22Rv1 (cell line): ENCODE data around the gene LRRC43.
"Not testable (repeated sequence)": the region's sequence is repeated elsewhere in the genome, so short reads cannot be mapped to it uniquely, and the experiment has no call there.

Experiments
- H3K27ac ChIP-seq: fragments of 450-650 bp; 2 replicates; pipeline ENCODE4 v1.5.1; 2017
- ZFX ChIP-seq: fragments of 450-650 bp; IDR thresholded peaks from 2 replicates; pipeline ENCODE4 v1.6.1; 2017; ENCODE audit warnings: antibody characterized with exemption, borderline replicate concordance
- TF ChIP-seq, protein P1 (sequence below): fragments of 450-650 bp; IDR thresholded peaks from 2 replicates; pipeline ENCODE4 v1.5.1; 2017; ENCODE audit warnings: mild to moderate bottlenecking

Gene LRRC43

DNA sequence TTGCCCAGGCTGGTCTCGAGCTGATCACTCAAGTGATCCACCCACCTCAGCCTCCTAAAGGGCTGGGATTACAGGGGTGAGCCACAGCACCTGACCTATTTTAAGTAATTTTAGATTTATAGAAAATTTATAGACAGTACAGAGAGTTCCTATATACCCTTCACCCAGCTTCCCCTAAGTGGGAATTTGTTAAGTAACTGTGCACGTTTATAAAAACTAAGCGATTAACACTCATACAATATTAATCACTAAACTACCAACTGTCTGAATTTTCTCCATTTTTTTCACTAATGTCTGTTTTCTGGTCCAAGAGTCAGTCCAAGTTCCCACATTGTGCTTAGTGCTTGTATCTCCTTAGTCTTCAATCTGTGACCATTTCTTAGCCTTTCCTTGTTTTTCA, 14.4 kb upstream of the LRRC43 start:
- no peak for TF ChIP-seq ZFX
- TF ChIP-seq, protein P1, sequence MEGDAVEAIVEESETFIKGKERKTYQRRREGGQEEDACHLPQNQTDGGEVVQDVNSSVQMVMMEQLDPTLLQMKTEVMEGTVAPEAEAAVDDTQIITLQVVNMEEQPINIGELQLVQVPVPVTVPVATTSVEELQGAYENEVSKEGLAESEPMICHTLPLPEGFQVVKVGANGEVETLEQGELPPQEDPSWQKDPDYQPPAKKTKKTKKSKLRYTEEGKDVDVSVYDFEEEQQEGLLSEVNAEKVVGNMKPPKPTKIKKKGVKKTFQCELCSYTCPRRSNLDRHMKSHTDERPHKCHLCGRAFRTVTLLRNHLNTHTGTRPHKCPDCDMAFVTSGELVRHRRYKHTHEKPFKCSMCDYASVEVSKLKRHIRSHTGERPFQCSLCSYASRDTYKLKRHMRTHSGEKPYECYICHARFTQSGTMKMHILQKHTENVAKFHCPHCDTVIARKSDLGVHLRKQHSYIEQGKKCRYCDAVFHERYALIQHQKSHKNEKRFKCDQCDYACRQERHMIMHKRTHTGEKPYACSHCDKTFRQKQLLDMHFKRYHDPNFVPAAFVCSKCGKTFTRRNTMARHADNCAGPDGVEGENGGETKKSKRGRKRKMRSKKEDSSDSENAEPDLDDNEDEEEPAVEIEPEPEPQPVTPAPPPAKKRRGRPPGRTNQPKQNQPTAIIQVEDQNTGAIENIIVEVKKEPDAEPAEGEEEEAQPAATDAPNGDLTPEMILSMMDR, result no peak

DNA sequence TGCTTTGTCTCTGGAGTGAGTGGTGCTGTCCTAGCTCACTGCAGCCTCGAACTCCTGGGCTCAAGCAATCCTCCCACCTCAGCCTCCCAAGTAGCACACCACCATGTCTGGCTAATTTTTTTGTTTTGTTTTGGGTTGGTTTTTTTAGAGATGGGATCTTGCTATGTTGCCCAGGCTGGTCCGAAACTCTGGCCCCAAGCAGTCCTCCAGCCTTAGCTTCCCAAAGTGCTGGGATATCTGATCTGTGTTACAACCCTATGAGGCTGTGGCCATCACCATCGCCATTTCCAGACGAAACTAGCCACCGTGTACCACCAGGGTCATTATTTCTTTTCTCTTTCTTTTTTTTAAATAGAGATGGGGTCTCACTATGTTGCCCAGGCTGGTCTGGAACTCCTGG, 11.5 kb upstream of the LRRC43 start:
- H3K27ac ChIP-seq, result no peak overlapping the region
- TF ChIP-seq, protein P1, result no peak
- TF ChIP-seq ZFX, result no peak

More for the DNA sequence above, 14.4 kb upstream of the LRRC43 start:
- H3K27ac ChIP-seq, result no peak overlapping the region

DNA sequence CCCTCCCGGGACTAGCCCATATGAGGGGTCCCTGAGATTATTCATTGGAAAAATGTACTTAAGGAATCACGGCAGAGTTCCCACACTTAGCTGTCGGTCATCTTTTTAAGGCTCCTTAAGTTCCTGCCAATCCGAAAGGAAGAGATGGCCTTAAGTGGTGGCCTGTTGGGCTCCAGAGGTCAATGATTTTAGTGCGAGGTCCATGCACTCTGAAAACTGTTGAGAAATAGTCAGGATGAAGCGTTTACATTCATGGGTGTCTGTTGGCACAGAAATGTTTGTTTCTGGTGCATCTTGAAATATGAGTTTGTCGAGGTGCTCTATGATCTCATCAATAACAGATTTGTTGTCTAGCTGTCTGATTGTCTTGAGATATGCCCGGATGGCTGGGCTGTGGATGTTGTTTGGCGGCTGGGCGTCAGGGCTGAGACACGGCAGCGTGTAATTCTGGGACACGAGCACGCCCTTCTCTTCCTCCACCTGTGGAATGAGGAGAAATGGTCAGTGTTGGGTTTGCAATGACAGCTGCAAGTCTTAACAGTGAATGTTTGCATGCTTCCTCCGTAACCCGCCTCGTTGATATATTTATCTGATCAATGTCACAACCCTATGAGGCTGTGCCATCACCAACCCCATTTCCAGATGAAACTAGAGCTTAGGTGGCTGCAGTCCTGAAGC, 10.5 kb upstream of the LRRC43 start:
- H3K27ac ChIP-seq, result no peak overlapping the region
- TF ChIP-seq, protein P1, result no peak
- TF ChIP-seq ZFX, result no peak

DNA sequence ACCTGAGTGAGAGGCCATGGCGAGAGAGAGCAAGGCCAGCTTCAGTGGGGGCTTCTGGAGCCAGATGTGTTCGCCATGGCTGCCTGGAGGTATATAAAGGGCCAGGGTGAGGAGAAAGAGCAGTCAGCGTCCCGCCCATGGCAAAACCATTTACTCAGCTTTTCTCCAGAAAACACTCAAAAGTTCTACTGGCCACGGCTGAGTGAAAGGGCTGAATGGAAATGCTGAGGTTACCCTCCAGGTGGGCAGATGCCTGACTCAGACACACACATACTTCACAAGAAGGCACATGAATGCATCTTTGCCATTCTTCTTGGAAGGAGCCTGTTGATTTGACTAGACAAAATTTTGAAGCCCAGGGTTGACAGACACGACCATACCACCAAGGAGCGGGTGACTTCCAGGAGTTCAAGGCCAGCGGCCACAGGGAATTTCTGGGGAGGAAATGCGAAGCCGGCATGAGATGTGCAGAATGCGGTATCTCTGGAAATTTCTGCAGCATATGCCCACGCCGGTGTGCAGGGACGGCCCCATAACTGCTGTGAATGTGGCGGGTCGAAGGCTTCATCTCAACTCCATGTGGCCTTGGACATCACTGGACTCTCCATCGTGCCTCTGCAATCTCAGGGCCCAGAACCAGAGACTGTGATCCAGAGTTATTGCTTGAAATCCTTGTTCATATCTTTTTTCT, 8.6 kb upstream of the LRRC43 start, which contains the start of gene IL31:
TSS of gene IL31 (minus strand) at position 67 of the 691 bp plus-strand sequence. CDS start at position 18, 49 bp downstream.
- no peak within 1 kb of the TSS for H3K27ac ChIP-seq
- TF ChIP-seq ZFX, result no peak
- TF ChIP-seq, protein P1, result no peak

DNA sequence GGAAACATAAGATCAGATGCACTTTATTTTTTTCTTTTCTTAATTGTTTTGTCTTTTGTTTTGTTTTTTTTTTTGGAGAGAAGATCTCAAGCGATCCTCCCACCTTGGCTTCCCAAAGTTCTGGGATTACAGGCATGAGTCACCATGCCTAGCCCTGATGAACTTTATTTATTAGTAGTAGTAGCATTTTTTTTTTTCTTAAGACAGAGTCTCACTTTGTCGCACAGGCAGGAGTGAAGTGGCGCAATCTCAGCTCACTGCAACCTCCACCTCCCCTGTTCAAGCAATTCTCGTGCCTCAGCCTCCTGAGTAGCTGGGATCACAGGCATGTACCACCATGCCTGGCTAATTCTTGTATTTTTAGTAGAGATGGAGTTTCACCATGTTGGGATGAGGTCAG, 6.5 kb upstream of the LRRC43 start:
- not testable (repeated sequence) for H3K27ac ChIP-seq

DNA sequence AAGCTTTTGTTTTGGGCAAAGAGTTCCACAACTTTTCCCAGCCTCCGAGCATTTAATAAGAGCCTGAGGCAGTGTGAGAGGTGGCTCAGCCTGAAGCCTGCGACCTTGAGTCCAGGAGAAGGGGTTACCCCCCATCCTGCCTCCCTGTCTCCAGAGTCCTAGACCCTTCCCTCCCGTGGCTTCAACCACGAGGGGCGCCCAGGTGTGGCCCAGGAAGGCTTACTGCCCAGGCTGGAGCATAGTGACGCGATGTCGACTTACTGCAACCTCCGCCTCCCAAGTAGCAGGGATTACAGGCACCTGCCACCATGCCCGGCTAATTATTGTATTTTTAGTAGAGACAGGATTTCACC, 641 bp downstream of the LRRC43 start:
- TF ChIP-seq, protein P1, result no peak
- no peak overlapping the region for H3K27ac ChIP-seq

DNA sequence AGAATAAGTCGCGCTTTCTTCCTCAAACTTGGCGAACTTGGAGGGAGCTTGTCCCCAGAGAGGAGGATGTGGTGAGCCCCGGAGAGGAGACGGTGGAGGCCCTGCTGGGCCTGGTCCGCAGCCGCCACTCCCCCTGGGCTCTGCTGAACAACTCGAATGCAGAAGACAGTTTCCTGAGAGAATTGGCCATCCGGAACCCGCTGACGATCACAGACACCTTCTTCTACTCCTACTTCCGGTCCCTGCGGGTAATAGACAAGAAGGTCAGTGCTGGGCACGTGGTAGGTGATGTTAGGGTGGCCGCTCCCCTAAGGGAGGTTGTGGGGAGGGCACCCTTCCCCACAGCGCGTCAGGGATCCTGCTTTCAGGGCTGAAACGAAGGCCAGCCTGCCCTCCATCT, 1.6 kb downstream of the LRRC43 start:
- TF ChIP-seq, protein P1, result no peak
- TF ChIP-seq ZFX, result no peak
- no peak overlapping the region for H3K27ac ChIP-seq

DNA sequence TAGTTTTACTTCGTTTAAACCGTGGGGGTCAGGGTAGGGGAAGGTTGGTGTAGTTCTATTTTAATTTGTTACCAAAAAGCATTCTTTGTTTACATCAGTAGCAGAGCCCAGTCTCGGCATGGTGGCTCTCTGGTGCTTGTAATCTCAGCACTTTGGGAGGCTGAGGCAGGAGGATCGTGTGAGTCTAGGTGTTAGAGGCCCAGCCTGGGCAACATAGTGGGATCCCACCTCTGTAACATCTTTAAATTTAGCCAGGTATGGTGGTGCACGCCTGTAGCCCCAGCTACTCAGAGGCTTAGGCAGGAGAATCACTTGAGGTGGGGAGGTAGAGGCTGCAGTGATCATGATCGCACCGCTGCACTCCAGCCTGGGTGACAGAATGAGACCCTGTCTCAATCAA, 2.2 kb downstream of the LRRC43 start:
- no peak overlapping the region for H3K27ac ChIP-seq
- TF ChIP-seq ZFX, result no peak
- TF ChIP-seq, protein P1, result no peak
